Measurements from ENCODE around the gene MGAT5B.

Gene MGAT5B

GRCh38 chr17:76827736-76828135 lies 40.5 kb upstream of the MGAT5B start:
- H3K27ac ChIP-seq (ENCODE audit: low read depth, low read length) = no peak overlapping the region
- H3K9me3 ChIP-seq (ENCODE audit: control insufficient read depth, insufficient read depth, low read length) = no peaks in the 10 kb centered on the region
- H3F3A ChIP-seq (ENCODE audit: control insufficient read depth, insufficient read depth) = no peaks in the 10 kb centered on the region
- no peaks in the 10 kb centered on the region for H3K9me2 ChIP-seq (replicated peaks; ENCODE audit: control insufficient read depth, low read length)
- H3K4me1 ChIP-seq (ENCODE audit: control insufficient read depth, low read length) = peaks cover 38% of the 10 kb centered on the region
- H3K4me2 ChIP-seq (ENCODE audit: low read length) = no peak overlapping the region
- H3K4me3 ChIP-seq (ENCODE audit: low read length) = no peak overlapping the region
- no peaks in the 10 kb centered on the region for H3K36me3 ChIP-seq (ENCODE audit: control insufficient read depth, low read length)
- no peaks in the 10 kb centered on the region for H4K20me1 ChIP-seq (ENCODE audit: control insufficient read depth, insufficient read depth, low read depth, low read length)
- no peak for TF ChIP-seq EZH2phosphoT487 (IDR thresholded peaks at IDR 0.05; ENCODE audit: borderline replicate concordance, low read length)
- no peak for TF ChIP-seq CTCF (IDR thresholded peaks at IDR 0.05; ENCODE audit: low read depth, low read length, poor library complexity, severe bottlenecking)
- no peaks in the 10 kb centered on the region for H3K79me2 ChIP-seq (ENCODE audit: control insufficient read depth, low read length)
- peaks cover 6% of the 10 kb centered on the region for H3K27me3 ChIP-seq (ENCODE audit: control insufficient read depth, low read length)

- no peak overlapping the region for H3K4me3 ChIP-seq (ENCODE audit: low read length)
- TF ChIP-seq EZH2phosphoT487 (IDR thresholded peaks at IDR 0.05; ENCODE audit: borderline replicate concordance, low read length) (no peak), CTCF (IDR thresholded peaks at IDR 0.05; ENCODE audit: low read depth, low read length, poor library complexity, severe bottlenecking) (no peak)
- H3K79me2 ChIP-seq (ENCODE audit: control insufficient read depth, low read length) = no peaks in the 10 kb centered on the region
- H3K27me3 ChIP-seq (ENCODE audit: control insufficient read depth, low read length) = peaks cover 6% of the 10 kb centered on the region
- no peaks in the 10 kb centered on the region for H3K9me2 ChIP-seq (replicated peaks; ENCODE audit: control insufficient read depth, low read length)
- H3F3A ChIP-seq (ENCODE audit: control insufficient read depth, insufficient read depth) = no peaks in the 10 kb centered on the region
- no peaks in the 10 kb centered on the region for H3K9me3 ChIP-seq (ENCODE audit: control insufficient read depth, insufficient read depth, low read length)
- no peaks in the 10 kb centered on the region for H3K36me3 ChIP-seq (ENCODE audit: control insufficient read depth, low read length)
- no peak overlapping the region for H3K27ac ChIP-seq (ENCODE audit: low read depth, low read length)
- no peaks in the 10 kb centered on the region for H4K20me1 ChIP-seq (ENCODE audit: control insufficient read depth, insufficient read depth, low read depth, low read length)
- no peak overlapping the region for H3K4me2 ChIP-seq (ENCODE audit: low read length)
- H3K4me1 ChIP-seq (ENCODE audit: control insufficient read depth, low read length) = peaks cover 28% of the 10 kb centered on the region
These were observed 37.1 kb upstream of the MGAT5B start for GRCh38 chr17:76830987-76831715.

- Histone ChIP-seq H3K4me2 (ENCODE audit: low read length) (no peak overlapping the region), H3K4me3 (ENCODE audit: low read length) (no peak overlapping the region), H3K27ac (ENCODE audit: low read depth, low read length) (no peak overlapping the region), H3K9me2 (replicated peaks; ENCODE audit: control insufficient read depth, low read length) (no peaks in the 10 kb centered on the region), H3K27me3 (ENCODE audit: control insufficient read depth, low read length) (peaks cover 6% of the 10 kb centered on the region), H3K4me1 (ENCODE audit: control insufficient read depth, low read length) (peaks cover 16% of the 10 kb centered on the region), H3F3A (ENCODE audit: control insufficient read depth, insufficient read depth) (no peaks in the 10 kb centered on the region), H3K79me2 (ENCODE audit: control insufficient read depth, low read length) (no peaks in the 10 kb centered on the region), H4K20me1 (ENCODE audit: control insufficient read depth, insufficient read depth, low read depth, low read length) (no peaks in the 10 kb centered on the region), H3K9me3 (ENCODE audit: control insufficient read depth, insufficient read depth, low read length) (no peaks in the 10 kb centered on the region), H3K36me3 (ENCODE audit: control insufficient read depth, low read length) (no peaks in the 10 kb centered on the region)
- TF ChIP-seq EZH2phosphoT487 (IDR thresholded peaks at IDR 0.05; ENCODE audit: borderline replicate concordance, low read length) = no peak
- TF ChIP-seq CTCF (IDR thresholded peaks at IDR 0.05; ENCODE audit: low read depth, low read length, poor library complexity, severe bottlenecking) = no peak
These were observed 35.1 kb upstream of the MGAT5B start for GRCh38 chr17:76833034-76833644.

Data from DOHH2 (cell line).